Activated T-cell treated with anti-CD3 and anti-CD28 coated beads, Interleukin-2, amount 50 U/mL, for 24 hours (primary cell): ENCODE results near the gene SAMD1.

Source experiments
- DNase-seq: peaks from one replicate; pipeline ENCODE4 v3.0.0-alpha.2; 2020
- H3K27ac Mint-ChIP-seq: 2 replicates; pipeline ENCODE4 v1.8.0; 2020; ENCODE audit warnings: mild to moderate bottlenecking, mixed read lengths
- H3K27me3 Mint-ChIP-seq: 2 replicates; pipeline ENCODE4 v1.8.0; 2020; ENCODE audit warnings: mixed read lengths
- H3K36me3 Mint-ChIP-seq: 2 replicates; pipeline ENCODE4 v1.8.0; 2020; ENCODE audit warnings: low read depth, mixed read lengths
- H3K4me1 Mint-ChIP-seq: 2 replicates; pipeline ENCODE4 v1.8.0; 2020; ENCODE audit warnings: low read depth, mixed read lengths
- H3K4me3 Mint-ChIP-seq: 2 replicates; pipeline ENCODE4 v1.8.0; 2020; ENCODE audit warnings: mild to moderate bottlenecking, moderate library complexity, mixed read lengths
- H3K9me3 Mint-ChIP-seq: 2 replicates; pipeline ENCODE4 v1.8.0; 2020; ENCODE audit warnings: mixed read lengths

Gene SAMD1

GRCh38 chr19:14066134-14066533 lies 24.4 kb downstream of the SAMD1 start:
- Mint-ChIP-seq H3K27me3 (peaks cover 3% of the 10 kb centered on the region), H3K9me3 (no peaks in the 10 kb centered on the region), H3K4me3 (no peak overlapping the region), H3K36me3 (no peaks in the 10 kb centered on the region), H3K4me1 (no peaks in the 10 kb centered on the region), H3K27ac (no peak overlapping the region)
- no peak for DNase-seq

DNA sequence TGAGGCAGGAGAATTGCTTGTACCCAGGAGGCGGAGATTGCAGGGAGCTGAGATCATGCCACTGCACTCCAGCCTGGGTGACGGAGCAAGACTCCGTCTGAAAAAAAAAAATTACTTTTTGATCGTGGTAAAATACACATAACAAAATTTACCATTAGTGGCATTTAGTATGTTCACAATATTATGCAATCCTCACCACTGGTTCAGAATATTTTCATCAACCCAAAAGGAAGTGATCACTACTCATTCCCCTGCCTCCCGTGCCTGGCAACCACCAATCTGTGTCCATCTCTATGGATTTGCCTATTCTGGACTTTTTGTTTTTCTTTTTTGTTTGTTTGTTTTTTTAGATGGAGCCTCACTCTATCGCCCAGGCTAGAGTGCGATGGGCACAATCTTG lies 27.4 kb downstream of the SAMD1 start:
- DNase-seq, result no peak
- Mint-ChIP-seq H3K4me3 (no peak overlapping the region), H3K4me1 (peaks cover 11% of the 10 kb centered on the region), H3K27me3 (peaks cover 30% of the 10 kb centered on the region), H3K27ac (no peak overlapping the region), H3K9me3 (no peaks in the 10 kb centered on the region), H3K36me3 (no peaks in the 10 kb centered on the region)

- no peak for DNase-seq
- Mint-ChIP-seq H3K27me3 (peaks cover 36% of the 10 kb centered on the region), H3K9me3 (no peaks in the 10 kb centered on the region), H3K4me3 (no peak overlapping the region), H3K36me3 (no peaks in the 10 kb centered on the region), H3K4me1 (peaks cover 15% of the 10 kb centered on the region), H3K27ac (no peak overlapping the region)
These were observed 28.0 kb downstream of the SAMD1 start for GRCh38 chr19:14062558-14062855.

DNA sequence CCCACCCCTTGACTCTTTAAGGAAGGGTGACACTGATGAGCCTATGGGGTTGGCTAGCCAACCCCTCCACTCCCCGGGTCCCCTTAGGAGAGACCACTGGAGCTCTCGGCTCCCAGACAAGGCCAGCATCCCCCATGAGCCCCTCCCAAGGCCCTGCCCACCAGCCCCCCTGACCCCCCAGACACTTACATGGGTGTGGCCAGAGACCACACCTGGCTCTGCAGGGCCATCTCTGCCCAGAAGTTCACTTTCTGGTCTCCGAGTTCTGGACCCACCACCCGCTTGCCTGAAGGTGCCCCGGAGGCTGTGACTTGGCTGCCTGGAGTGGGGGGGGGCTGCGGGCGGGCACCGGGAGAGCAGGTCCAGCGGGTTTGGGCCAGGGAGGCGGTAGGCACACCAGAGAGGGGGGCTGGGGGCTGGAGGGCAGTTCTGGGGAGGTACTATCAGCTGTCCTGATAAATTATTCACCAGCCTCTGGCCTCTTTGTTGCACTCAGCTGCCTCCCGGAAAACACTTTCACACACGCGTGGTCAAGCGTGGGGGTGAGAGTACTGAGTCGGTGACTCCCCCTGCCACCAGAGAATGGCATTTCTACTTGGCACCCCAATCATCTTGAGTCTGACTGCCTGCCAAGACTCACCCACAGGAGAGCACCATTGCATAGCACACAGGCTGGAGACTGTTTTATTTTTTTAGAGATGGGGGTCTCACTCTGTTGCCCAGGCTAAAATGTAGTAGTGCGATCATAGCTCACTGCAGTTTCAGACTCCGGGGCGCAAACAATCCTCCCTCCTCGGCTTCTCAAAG lies 28.6 kb downstream of the SAMD1 start, which contains the start of gene PALM3:
TSS of gene PALM3 (minus strand) at position 326 of the 807 bp plus-strand sequence. CDS start at position 230, 96 bp downstream.
- Mint-ChIP-seq H3K4me1 (peaks cover 16% of the 10 kb centered on the region), H3K4me3 (no peak within 1 kb of the TSS), H3K36me3 (no peaks in the 10 kb centered on the region), H3K9me3 (no peaks in the 10 kb centered on the region), H3K27me3 (peaks cover 36% of the 10 kb centered on the region), H3K27ac (no peak within 1 kb of the TSS)
- DNase-seq, result no peak

- Mint-ChIP-seq H3K4me1 (peaks cover 17% of the 10 kb centered on the region), H3K36me3 (no peaks in the 10 kb centered on the region), H3K9me3 (no peaks in the 10 kb centered on the region), H3K27me3 (peaks cover 36% of the 10 kb centered on the region), H3K4me3 (no peak overlapping the region), H3K27ac (no peak overlapping the region)
- DNase-seq, result no peak
These were observed 29.3 kb downstream of the SAMD1 start for GRCh38 chr19:14061081-14061749.

GRCh38 chr19:14059652-14060155 lies 30.8 kb downstream of the SAMD1 start:
- Mint-ChIP-seq H3K27ac (no peak overlapping the region), H3K36me3 (no peaks in the 10 kb centered on the region), H3K27me3 (peaks cover 36% of the 10 kb centered on the region), H3K9me3 (no peaks in the 10 kb centered on the region), H3K4me3 (no peak overlapping the region), H3K4me1 (peaks cover 17% of the 10 kb centered on the region)
- no peak for DNase-seq

DNA sequence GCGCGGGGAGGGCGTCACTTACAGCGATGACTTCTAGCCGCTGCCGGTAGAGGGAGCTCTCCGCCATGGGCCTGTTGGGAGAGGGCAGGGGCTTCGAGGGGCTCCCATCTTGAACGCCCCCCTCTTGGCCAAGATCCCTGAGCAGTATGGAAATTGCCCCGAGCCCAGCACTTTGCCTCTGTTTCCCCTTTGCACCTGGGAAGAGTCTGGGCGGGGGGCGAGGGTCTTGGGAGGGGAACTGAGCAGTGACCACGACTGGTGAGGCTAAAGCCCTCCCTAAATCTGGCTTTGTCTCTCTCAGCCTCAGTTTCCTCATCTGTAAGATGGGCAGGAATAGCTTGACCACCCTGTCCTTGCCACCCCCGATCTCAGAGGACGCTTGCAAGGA lies 31.5 kb downstream of the SAMD1 start:
- Mint-ChIP-seq H3K27me3 (peaks cover 36% of the 10 kb centered on the region), H3K27ac (no peak overlapping the region), H3K4me3 (peak overlapping the region; percentile 15), H3K4me1 (peaks cover 17% of the 10 kb centered on the region), H3K9me3 (no peaks in the 10 kb centered on the region), H3K36me3 (no peaks in the 10 kb centered on the region)
- DNase-seq, result peak; percentile 67

GRCh38 chr19:14058182-14059092 lies 32.1 kb downstream of the SAMD1 start:
- peaks cover under 1% of the 10 kb centered on the region for H3K36me3 Mint-ChIP-seq
- H3K4me1 Mint-ChIP-seq, result peaks cover 17% of the 10 kb centered on the region
- H3K27me3 Mint-ChIP-seq, result peaks cover 36% of the 10 kb centered on the region
- no peak for DNase-seq
- H3K27ac Mint-ChIP-seq, result no peak overlapping the region
- H3K4me3 Mint-ChIP-seq, result peak overlapping the region; percentile 64
- no peaks in the 10 kb centered on the region for H3K9me3 Mint-ChIP-seq

GRCh38 chr19:14056741-14057356 lies 33.7 kb downstream of the SAMD1 start:
- Mint-ChIP-seq H3K27ac (no peak overlapping the region), H3K4me1 (peaks cover 17% of the 10 kb centered on the region), H3K27me3 (peaks cover 36% of the 10 kb centered on the region), H3K4me3 (peak overlapping the region; percentile 25), H3K36me3 (peaks cover 16% of the 10 kb centered on the region), H3K9me3 (no peaks in the 10 kb centered on the region)
- no peak for DNase-seq

DNA sequence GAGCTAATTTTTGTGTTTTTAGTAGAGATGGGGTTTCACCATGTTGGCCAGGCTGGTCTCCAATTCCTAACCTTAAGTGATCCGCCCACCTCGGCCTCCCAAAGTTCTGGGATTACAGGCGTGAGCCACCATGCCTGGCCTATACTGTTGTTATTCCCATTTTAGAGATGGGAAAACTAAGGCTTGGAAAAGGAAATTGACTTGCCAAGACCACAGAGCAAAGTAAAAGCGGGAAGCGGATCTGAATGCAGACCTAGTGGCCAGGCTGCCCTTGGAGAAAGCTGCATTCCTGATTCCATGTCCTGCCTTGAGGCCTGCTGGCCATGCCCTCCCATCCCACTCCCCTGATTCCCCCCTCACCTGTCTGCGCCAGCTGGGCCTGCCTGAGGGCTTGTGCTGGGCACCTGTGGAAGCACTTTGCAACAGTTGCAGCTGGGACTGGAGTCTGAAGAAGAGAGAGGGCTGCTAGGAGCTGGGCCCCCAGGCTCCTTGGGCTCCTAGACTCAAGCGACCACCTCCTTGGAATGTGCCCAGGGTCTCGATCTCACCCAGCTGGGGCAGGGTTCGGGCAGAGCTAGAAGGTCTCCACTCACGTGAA lies 34.4 kb downstream of the SAMD1 start:
- Mint-ChIP-seq H3K27me3 (peaks cover 34% of the 10 kb centered on the region), H3K4me3 (no peak overlapping the region), H3K36me3 (peaks cover 21% of the 10 kb centered on the region), H3K9me3 (no peaks in the 10 kb centered on the region), H3K4me1 (peaks cover 17% of the 10 kb centered on the region), H3K27ac (no peak overlapping the region)
- no peak for DNase-seq

GRCh38 chr19:14055396-14055795 lies 35.2 kb downstream of the SAMD1 start:
- DNase-seq, result no peak
- H3K4me3 Mint-ChIP-seq, result no peak overlapping the region
- H3K4me1 Mint-ChIP-seq, result peaks cover 17% of the 10 kb centered on the region
- H3K27me3 Mint-ChIP-seq, result peaks cover 26% of the 10 kb centered on the region
- H3K36me3 Mint-ChIP-seq, result peaks cover 29% of the 10 kb centered on the region
- H3K9me3 Mint-ChIP-seq, result no peaks in the 10 kb centered on the region
- H3K27ac Mint-ChIP-seq, result no peak overlapping the region

DNA sequence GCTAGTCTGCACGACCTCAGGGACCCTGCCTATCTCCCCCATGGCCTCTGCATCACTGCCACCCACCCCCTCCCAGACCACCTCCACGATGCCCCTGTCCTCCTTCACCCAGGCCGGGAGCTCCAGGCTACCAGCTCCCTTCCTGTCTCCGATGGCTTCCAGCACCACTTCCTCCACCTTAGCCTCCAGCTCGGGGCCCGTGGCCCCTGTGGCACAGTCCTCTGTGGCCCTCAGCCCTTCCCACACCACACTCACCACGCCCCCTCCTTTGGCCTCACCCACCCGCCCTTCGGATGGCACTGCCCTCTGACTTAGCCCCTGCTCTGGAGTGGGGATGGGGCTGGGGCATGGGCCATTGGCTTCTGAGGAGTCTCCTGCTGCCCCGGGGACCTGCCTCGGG lies 35.8 kb downstream of the SAMD1 start:
- Mint-ChIP-seq H3K9me3 (no peaks in the 10 kb centered on the region), H3K4me1 (peaks cover 17% of the 10 kb centered on the region), H3K4me3 (no peak overlapping the region), H3K27me3 (peaks cover 21% of the 10 kb centered on the region), H3K27ac (no peak overlapping the region), H3K36me3 (peaks cover 36% of the 10 kb centered on the region)
- DNase-seq, result no peak

- Mint-ChIP-seq H3K36me3 (peaks cover 39% of the 10 kb centered on the region), H3K4me3 (no peak overlapping the region), H3K27ac (peak overlapping the region; percentile 59), H3K9me3 (no peaks in the 10 kb centered on the region), H3K27me3 (peaks cover 16% of the 10 kb centered on the region), H3K4me1 (peaks cover 16% of the 10 kb centered on the region)
- DNase-seq, result no peak
These were observed 36.5 kb downstream of the SAMD1 start for GRCh38 chr19:14054099-14054498.

- Mint-ChIP-seq H3K27ac (no peak overlapping the region), H3K9me3 (no peaks in the 10 kb centered on the region), H3K27me3 (peaks cover 10% of the 10 kb centered on the region), H3K4me1 (peaks cover 12% of the 10 kb centered on the region), H3K4me3 (no peak overlapping the region), H3K36me3 (peaks cover 45% of the 10 kb centered on the region)
- DNase-seq, result no peak
These were observed 37.1 kb downstream of the SAMD1 start for GRCh38 chr19:14053500-14053899.
